GM12864 (cell line): Measurements from ENCODE around the gene MAN1C1.
A peak's percentile ranks its signal among the peaks of the same experiment; 100 is the strongest.

ENCODE experiments used
- DNase-seq: peaks from one replicate; pipeline ENCODE4 v3.0.0-alpha.2; 2011; ENCODE audit warnings: low read depth
- H3K4me3 ChIP-seq: 2 replicates; pipeline ENCODE4 v1.5.1; 2011; ENCODE audit warnings: mild to moderate bottlenecking, low read depth, low read length, control low read depth
- CTCF ChIP-seq: IDR thresholded peaks from 2 replicates; pipeline ENCODE4 v1.5.1; 2011; ENCODE audit warnings: low read depth, mild to moderate bottlenecking, moderate library complexity, low read length, control low read depth, inconsistent platforms; ENCODE audit errors: missing control alignments

Gene MAN1C1

GRCh38 chr1:25771221-25772114, 154.9 kb downstream of the MAN1C1 start:
- TF ChIP-seq CTCF, result no peak
- DNase-seq, result no peak

GRCh38 chr1:25772164-25772563, 155.6 kb downstream of the MAN1C1 start:
- H3K4me3 ChIP-seq, result no peak overlapping the region
- TF ChIP-seq CTCF, result no peak
- DNase-seq, result no peak

More at GRCh38 chr1:25771221-25772114, 154.9 kb downstream of the MAN1C1 start:
- H3K4me3 ChIP-seq, result no peak overlapping the region

- no peak overlapping the region for H3K4me3 ChIP-seq
- DNase-seq, result no peak
- TF ChIP-seq CTCF, result no peak
Measured at GRCh38 chr1:25772692-25773245, 156.2 kb downstream of the MAN1C1 start.

- no peak overlapping the region for H3K4me3 ChIP-seq
- DNase-seq, result no peak
- no peak for TF ChIP-seq CTCF
Measured at GRCh38 chr1:25773441-25774125, 157.0 kb downstream of the MAN1C1 start.

- no peak for DNase-seq
- no peak for TF ChIP-seq CTCF
- H3K4me3 ChIP-seq, result no peak overlapping the region
Measured at GRCh38 chr1:25774206-25774803, 157.7 kb downstream of the MAN1C1 start.

- DNase-seq, result peak; percentile 18
- no peak for TF ChIP-seq CTCF
- H3K4me3 ChIP-seq, result no peak overlapping the region
Measured at GRCh38 chr1:25774921-25775771, 158.6 kb downstream of the MAN1C1 start.
